T-helper 22 cell (primary cell): ENCODE results near the gene SLC13A5.

Source experiments
- DNase-seq: peaks from one replicate; pipeline ENCODE4 v3.0.0-alpha.2; 2020; ENCODE audit warnings: low read depth

The SLC13A5 gene

DNA sequence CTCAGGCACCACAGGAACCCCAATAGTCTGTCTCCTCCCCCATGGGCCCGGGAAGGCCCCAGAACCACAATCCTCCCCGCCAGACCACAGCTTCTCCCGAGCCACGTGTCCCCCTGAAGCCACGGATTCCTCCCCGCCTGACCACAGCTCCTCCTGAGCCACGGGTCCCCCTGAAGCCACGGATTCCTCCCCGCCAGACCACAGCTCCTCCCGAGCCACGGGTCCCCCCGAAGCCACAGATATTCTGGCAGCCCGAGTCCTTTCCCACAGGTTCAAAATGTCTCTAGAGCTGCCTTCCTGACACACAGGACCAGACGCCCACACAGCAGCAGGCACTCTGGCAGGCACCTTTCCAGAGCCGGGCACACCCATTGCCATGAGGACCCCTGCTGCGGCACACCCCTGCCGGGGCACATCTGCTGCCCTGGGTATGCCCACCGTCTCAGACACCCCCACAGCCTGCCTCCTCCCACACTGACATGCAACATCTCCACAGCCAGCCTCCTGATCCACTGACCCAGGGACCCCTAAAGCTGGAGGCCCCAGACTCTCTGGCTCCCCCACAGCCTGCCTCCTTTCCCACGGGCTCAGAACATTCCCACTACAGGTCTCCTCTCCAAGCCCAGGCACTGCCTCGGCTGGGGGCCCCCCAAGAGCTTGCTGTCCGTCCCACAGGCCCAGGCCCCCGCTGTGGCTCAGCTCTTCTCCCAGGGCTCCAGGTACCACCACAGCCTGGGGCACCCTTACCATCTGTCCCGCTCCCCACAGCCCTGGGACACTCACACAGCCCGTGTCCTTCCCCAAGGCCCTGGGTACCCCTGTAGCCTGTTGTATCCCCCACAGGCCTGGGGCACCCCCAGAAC, 74.9 kb downstream of the SLC13A5 start:
- no peak for DNase-seq

DNA sequence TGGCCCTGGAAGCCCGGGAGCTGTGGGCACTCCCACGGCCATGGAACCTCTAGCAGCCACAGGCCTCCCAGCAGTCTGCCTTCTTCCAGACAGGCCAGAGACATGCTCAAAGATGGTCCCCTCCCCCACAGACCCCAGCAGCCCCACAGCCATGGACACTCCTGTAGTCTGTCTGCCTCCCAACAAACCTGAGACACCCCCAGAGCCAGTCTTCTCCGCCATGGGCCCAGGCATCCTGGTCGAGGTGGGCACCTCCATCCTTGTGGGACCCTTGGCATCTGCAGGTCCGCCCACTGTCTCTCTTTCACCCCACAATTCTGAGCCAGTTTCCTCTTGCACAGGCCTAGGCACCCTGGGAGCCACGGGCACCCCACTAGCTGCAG, 75.7 kb downstream of the SLC13A5 start:
- DNase-seq, result no peak

GRCh38 chr17:6636616-6637457, 76.3 kb downstream of the SLC13A5 start:
- no peak for DNase-seq

DNA sequence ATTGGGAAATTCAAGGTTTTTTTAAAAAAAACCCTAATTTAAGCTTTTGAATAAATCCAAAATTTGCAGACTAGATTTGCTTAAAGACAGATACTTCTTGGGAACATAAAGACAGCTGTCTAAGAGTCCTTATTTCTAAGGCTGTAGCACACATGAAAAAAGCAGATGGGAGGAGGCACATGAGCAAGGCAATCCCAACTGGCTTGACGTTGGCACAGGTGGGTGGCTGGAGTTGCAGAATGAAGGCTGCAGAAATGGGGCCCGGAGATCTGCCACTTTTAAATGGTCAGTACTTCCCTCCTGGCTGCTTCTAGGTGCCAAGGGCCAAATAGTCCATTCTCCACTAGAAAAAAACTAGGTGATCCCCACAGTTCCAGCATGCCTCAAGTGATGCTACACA, 77.1 kb downstream of the SLC13A5 start:
- no peak for DNase-seq
